Endothelial cell of umbilical vein (primary cell): ENCODE measurements around the gene CHST7.

Experiments
- CTCF ChIP-seq, 2 donors: IDR thresholded peaks; 1 replicate in 1 of 2; 2 replicates in 1 of 2; pipeline ENCODE4 v1.5.1; 2011; ENCODE audit warnings: low read length in 2 of 2, mild to moderate bottlenecking in 2 of 2, moderate library complexity in 2 of 2, control low read depth in 1 of 2, inconsistent platforms in 1 of 2, low read depth in 1 of 2; ENCODE audit not compliant: insufficient read depth in 1 of 2; ENCODE audit errors: extremely low read depth in 1 of 2
- EZH2 ChIP-seq: IDR thresholded peaks from 2 replicates; pipeline ENCODE4 v1.6.1; 2012; ENCODE audit warnings: borderline replicate concordance, low read depth, mild to moderate bottlenecking, moderate library complexity, low read length, inconsistent platforms; ENCODE audit not compliant: severe bottlenecking
- POLR2A ChIP-seq: IDR thresholded peaks from 2 replicates; pipeline ENCODE4 v1.6.1; 2012; ENCODE audit warnings: low read depth, mild to moderate bottlenecking, control low read depth, low read length

GRCh38 chrX:46620505-46620904 lies 46.9 kb downstream of the CHST7 start:
- TF ChIP-seq EZH2: no peak
- no peak for TF ChIP-seq CTCF (IDR thresholded peaks at IDR 0.05; ENCODE audit: extremely low read depth in 1 of 2, insufficient read depth in 1 of 2, low read depth in 1 of 2, low read length in 2 of 2)
- TF ChIP-seq POLR2A: no peak
